GM21786 (cell line): Measurements from ENCODE around the gene XPNPEP1.

Experiments used
- ATAC-seq: cut with Tn5 transposase; IDR thresholded peaks from one replicate; pipeline ENCODE4 v1.9.1; 2021; ENCODE audit not compliant: unreplicated experiment

XPNPEP1 gene

DNA sequence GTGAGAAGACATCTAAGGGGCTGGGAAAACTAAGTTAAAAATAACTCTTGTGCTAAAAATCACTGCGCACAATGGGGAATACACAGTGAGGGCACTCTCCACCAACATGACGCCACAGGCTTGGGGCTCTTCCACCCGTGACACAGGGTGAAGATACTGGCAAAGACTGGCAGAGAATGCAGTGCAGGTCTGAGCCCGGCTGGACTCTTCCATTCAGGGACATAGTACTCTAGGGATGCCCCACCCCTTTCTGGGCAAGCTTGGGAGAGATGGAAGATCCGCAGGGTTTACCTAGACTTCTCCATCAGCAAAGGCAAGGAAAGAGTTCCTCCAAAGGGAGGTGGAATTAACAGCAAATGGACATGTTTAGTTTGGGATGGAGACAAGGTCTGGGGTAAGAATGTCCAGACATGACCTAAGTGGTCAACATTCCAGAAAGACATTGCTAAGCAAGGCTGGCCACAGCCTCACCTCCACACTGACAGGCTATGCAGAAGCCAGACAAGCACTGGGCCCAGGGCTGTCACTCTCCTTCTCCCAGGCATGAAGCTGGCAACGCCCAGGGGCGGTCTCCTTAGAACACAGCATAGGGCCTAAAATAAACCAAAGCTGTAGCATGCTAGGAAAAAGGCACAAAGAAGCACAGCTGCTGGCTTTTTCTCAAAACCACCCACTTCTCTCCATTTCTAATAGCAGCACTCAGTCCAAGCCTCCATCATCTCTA is 28.1 kb downstream of the XPNPEP1 start:
- ATAC-seq: no peak

- no peak for ATAC-seq
These were observed 28.8 kb downstream of the XPNPEP1 start for GRCh38 chr10:109894516-109894915.

DNA sequence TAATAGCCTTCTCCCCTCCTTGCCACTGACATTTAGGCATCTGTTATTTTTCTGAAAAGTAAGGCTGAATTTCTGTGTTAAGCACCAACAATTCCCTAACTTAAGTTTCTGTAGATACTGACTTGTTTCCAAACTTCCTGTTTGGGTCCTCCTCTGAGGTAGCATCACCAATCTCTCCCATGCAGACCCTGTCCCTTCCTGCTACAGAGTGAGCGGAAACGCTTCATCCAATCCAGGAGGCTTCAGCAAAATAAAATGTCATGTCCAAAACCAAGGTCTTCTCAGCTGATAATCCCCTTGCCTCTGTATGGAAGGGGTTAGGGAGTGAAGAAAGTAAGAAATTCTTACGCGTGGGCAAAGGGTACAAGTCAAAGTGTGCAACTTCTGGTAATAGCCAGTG is 29.9 kb downstream of the XPNPEP1 start:
- no peak for ATAC-seq

DNA sequence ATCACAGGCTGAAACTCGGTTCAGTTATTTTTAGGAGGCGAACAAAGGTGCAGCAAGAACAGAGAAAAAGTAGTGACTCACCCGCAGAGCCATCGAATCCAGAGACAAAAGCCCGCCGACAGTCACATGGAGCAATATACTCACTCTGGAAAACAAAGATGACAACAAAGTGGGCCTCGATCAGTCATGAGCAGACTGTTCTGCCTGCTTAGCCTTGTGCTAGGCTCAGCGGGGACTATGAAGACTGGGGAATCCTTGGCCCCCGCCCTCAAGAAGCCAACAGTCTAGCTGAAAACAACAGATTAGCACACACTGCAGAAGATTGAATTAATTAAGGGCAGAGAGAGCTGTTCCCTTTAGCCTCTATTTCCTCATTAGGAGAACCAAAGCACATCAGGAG is 30.4 kb downstream of the XPNPEP1 start:
- no peak for ATAC-seq

DNA sequence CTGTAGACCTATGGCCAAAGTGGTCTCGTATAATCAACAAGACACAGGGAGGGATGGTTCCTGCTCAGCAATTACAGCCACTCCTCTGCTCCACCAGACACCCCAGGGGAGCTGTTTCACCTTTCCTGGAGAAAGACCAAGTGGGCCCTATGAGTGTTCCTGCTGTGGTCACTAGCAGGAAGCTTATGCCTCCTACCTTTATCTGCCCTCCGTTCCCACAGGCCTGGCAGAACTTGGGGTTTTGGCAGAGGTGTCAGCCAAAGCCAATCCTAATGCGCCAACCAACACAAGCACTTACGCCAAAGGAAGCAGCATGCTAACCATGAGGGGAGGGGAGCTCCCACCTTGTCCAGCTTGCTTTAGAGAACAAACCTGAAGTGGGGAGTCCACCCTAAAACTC is 31.2 kb downstream of the XPNPEP1 start:
- no peak for ATAC-seq

GRCh38 chr10:109891105-109891504 is 32.2 kb downstream of the XPNPEP1 start:
- ATAC-seq: no peak

DNA sequence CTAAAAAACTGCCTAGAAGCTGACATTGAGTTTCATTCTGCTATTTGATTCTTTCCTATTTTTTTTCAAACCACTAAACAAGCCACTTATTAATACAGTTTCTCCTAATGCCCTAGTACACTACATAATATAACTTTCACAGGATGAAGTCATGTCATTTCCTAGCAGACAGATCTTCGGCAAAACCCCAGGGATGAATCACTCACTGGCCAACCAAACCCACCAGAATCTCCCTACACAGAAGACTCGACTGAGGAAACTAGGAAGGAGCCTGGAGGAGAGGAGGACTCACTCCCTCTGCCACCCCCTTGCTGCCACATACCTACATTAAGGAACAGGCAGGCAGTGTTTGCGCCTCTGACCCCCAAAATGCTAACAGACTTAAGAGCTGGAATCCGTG is 33.4 kb downstream of the XPNPEP1 start:
- no peak for ATAC-seq

- ATAC-seq: no peak
These were observed 35.5 kb downstream of the XPNPEP1 start for GRCh38 chr10:109887776-109888175.

DNA sequence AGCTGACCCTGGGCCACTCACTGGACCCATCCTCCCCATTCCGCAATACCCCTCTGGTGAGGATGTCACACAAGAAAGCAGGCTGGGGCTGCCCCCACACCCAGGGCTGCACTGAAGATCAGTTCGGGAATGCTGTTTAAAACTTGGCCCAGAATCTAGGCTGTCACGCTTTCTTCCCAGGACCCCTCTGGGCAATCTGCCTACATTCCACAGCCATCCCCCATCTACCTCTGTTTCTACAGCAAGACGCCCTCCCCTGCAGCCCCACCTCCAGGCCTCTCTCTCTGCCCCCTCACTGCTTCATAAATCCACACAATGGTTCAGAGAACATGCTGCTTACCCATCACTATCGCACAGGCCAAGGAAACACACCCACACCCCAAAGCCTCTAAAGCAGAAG is 36.1 kb downstream of the XPNPEP1 start:
- no peak for ATAC-seq

DNA sequence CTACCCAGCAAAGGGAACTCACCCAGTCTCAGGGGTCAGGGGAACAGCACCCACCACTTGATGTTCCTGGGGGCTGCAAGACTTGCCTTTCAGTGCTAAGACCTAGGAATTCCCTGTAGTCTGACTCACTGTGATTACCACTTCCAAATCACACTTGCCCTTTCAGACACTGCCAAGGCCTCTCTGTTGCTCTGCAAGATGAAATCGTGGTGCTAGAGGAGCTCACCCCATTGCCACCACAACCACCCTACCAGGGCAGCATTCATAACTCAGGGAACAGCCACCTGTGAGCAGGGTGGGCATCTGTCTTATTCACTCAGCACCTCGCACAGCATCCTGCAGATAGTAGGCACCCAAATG is 36.5 kb downstream of the XPNPEP1 start:
- ATAC-seq: no peak

DNA sequence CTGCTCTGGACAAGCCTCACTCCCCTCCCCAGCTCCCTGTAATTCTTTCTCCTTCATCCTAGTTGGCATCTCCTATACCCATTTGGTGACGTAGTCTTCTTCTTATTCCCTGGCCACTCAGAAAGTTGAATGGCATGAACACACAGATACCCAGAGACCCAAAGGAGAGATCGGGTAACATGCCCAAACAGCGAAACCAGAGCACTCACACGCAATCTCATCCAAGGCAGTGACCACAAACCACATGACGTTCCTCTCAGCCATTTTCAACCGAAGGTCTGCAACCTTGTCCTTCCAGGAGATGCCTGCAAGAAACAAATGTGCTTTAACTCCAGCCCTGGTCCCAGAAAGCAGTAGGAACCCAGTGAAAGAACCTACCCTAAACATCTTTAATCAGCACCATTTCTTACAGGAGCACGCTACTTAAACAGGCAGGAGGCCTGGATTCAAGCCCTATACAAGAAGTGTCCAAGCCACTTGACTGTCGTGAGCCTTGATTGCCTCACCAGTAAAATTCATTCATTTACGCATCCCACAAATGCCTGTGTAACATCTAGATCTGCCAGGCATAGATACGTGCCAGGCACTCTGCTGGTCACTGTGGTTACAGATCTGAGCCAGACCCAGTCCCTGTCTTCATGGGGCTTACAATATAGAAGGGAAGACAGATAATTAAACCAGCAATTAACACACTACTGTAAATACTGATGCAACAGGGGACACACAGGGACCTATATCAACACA is 37.1 kb downstream of the XPNPEP1 start:
- ATAC-seq: no peak

GRCh38 chr10:109883859-109884771 is 39.2 kb downstream of the XPNPEP1 start:
- ATAC-seq: peak; percentile 74

GRCh38 chr10:109882251-109883057 is 40.9 kb downstream of the XPNPEP1 start:
- ATAC-seq: no peak

- no peak for ATAC-seq
These were observed 41.6 kb downstream of the XPNPEP1 start for GRCh38 chr10:109881769-109882057.

GRCh38 chr10:109880886-109881768 is 42.2 kb downstream of the XPNPEP1 start:
- ATAC-seq: peak; percentile 78

GRCh38 chr10:109877546-109877945 is 45.8 kb downstream of the XPNPEP1 start:
- no peak for ATAC-seq

- ATAC-seq: no peak
These were observed 47.2 kb downstream of the XPNPEP1 start for GRCh38 chr10:109875828-109876821.

DNA sequence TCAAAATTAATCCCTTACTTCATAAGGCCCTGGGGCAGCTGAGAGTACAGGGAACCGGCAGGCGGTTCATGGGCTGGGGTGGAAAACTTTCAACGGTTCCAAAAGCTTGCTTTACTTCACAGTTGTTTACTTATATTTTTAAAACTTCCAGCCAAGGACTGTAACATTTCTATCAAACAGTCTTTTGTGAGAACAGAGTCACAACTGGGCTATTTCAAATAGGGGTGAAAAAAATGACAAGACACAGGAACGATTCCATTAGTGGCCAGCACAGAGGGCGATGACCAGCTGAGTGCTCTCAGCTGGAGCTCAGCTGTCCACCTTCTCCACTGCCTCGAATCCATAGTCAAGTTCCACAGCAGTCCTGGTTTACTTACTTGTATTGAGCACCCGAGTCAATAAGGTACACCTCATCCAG is 48.2 kb downstream of the XPNPEP1 start:
- no peak for ATAC-seq

GRCh38 chr10:109871476-109871875 is 51.8 kb downstream of the XPNPEP1 start:
- ATAC-seq: no peak
